WI38 (cell line): ENCODE measurements around the gene ARF3.

Source experiments
- H3K4me3 ChIP-seq: 2 replicates; pipeline ENCODE4 v1.5.1; 2011; ENCODE audit warnings: low read depth, mild to moderate bottlenecking, control low read depth, low read length
- TF ChIP-seq, protein P1 (sequence below): IDR thresholded peaks from 2 replicates; pipeline ENCODE4 v1.5.1; 2012; ENCODE audit warnings: low read depth, mild to moderate bottlenecking, control low read depth, low read length

The ARF3 gene

DNA sequence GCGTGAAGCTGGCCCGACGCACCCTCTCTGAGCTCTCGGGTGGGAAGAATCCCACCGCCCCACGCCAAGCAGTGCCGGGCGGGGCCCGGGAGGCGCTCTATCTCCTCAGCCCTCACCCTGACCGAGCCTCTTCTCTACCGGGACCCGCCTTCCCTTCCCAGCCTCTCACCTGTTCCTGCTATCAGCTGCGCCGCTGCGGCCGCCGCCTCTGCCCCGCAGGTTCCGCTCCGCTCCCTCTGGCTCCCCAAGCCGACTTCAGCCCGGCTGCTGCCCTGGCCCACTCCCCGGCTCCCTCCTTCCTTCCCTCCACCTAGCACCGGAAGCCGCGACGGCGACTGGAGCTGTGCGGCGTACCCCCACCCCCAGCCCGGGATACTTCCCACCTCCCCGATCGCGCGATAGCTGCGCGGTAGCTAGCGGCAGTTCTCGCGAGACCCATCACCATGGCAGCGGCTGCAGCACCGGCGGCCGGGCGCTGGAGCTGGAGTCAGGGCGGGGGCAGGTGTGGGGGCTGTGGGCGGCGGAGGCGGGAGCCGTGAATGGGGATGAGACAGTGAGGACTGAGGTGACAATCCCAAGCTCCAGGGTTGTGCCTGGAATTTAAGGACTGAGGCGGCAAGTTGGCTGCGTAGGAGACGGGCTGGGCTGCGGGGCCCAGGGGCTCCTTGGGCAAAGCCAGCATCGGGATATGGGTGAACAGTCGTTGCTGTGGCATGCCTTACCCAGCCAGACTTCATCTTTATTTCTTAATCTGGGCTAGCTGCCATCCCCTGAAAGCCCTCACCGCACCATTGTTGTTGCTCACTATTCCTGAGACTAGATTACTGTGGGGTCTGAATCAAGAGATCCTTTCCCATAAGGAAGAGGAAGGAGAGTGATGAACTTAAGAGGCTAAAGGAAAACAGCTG lies at the start of gene ARF3:
ARF3 (minus strand) TSS at position 347 of the 908 bp plus-strand sequence. CDS start 16,392 bp downstream, outside the sequence.
- H3K4me3 ChIP-seq, result peak within 1 kb of the TSS; percentile 81
- TF ChIP-seq, protein P1, sequence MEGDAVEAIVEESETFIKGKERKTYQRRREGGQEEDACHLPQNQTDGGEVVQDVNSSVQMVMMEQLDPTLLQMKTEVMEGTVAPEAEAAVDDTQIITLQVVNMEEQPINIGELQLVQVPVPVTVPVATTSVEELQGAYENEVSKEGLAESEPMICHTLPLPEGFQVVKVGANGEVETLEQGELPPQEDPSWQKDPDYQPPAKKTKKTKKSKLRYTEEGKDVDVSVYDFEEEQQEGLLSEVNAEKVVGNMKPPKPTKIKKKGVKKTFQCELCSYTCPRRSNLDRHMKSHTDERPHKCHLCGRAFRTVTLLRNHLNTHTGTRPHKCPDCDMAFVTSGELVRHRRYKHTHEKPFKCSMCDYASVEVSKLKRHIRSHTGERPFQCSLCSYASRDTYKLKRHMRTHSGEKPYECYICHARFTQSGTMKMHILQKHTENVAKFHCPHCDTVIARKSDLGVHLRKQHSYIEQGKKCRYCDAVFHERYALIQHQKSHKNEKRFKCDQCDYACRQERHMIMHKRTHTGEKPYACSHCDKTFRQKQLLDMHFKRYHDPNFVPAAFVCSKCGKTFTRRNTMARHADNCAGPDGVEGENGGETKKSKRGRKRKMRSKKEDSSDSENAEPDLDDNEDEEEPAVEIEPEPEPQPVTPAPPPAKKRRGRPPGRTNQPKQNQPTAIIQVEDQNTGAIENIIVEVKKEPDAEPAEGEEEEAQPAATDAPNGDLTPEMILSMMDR, result no peak

DNA sequence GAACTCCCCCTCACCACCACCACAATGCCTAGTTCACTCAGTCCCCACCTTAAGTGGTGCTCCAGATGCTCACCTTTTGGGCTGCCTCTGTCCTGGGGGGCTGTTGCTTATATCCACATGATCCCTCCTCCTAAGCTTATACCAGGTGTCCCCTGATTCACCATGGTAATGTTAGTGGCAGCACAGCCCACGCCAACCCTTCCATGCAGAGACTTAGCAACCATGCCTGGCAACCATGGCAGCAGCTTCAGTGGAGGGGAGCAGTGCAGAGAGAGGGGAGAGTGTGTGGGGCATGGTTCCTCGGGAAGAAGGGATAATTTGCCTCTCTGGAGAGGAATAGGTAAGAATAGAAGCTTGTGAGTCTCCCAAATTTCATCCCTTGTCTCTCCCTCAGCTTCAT lies 43.1 kb upstream of the ARF3 start:
- TF ChIP-seq, protein P1, result no peak
- H3K4me3 ChIP-seq, result no peak overlapping the region

DNA sequence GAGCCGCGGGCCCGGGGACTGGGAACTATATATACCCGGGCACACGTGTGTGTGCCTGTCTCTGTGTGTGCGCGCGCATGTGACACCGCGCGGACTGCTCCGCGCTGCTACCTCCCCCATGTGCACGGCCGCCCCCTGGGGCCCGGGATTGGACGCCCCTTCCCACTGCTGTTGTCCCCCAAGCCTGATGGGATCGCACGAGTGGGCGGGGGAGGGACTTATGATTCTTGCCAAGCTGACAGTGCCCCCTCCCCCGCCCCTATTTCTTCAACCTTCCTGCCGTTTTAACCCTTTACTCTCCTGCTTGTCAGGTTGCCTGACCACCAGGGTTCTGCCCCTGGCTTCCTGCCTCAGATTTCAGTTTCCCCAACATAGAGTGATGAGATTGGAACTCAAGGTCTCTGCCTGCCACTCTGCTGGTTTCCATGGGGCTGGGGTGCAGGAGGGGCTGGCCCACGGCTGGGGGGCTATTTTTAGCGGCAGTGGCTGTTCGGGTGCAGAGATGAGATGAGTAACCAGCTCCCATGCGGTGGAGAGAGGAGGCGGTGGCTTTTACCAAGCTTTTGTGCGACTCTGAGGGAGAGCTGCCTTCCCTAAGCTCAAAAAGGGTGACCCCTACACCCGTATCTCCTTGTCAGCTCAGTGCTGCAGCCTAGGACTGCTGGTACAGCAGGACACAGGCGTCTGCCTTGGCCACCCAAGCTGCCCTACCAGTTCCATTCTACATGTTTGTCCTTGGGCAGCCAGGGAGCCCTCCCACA lies 42.3 kb upstream of the ARF3 start, which contains the start of gene DDN:
DDN (minus strand) TSS at position 5 of the 761 bp plus-strand sequence. CDS start 88 bp downstream, outside the sequence.
- TF ChIP-seq, protein P1, result no peak
- H3K4me3 ChIP-seq, result peak within 1 kb of the TSS; percentile 41

DNA sequence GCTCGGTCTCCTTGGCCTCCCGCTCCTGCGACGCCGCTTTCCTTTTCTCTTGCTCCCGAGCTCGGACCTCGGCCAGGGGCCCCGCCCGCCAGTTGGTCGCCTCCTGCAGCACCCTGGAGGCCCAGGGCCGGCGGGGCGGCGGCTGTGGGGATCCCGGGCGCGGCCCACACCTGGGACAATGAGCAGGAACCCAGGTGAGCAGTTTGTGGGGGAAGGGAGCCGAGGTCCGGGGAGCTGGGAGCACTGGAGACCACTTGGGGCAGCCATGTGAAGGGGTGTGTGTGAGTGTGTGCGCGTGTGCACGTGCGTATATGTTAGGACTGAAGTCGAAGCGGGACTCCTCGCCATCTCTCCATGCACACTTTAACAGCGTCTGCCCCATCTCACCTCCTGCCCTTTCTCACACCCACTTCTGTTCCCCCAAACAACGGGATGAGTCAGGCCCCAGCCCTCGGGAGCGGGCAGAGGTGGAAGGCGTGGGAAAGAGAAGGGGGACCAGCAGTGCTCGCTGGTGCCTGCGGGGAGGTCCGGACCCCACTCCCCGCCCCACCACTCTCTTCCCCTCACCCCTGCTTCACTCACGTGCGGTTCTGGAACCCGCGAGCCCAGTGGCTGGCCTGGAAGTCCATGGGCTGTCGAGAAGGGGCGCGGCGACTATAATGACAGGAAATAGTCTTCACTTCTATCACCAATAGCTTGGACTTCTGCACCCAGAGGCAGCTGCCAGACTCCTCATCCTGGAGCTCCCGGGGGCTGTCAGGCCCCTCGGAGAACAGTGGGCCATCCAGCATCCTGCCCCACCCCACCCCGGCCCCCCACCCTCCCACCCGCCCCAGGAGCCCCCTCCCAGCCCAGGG lies 41.4 kb upstream of the ARF3 start:
- TF ChIP-seq, protein P1, result no peak

DNA sequence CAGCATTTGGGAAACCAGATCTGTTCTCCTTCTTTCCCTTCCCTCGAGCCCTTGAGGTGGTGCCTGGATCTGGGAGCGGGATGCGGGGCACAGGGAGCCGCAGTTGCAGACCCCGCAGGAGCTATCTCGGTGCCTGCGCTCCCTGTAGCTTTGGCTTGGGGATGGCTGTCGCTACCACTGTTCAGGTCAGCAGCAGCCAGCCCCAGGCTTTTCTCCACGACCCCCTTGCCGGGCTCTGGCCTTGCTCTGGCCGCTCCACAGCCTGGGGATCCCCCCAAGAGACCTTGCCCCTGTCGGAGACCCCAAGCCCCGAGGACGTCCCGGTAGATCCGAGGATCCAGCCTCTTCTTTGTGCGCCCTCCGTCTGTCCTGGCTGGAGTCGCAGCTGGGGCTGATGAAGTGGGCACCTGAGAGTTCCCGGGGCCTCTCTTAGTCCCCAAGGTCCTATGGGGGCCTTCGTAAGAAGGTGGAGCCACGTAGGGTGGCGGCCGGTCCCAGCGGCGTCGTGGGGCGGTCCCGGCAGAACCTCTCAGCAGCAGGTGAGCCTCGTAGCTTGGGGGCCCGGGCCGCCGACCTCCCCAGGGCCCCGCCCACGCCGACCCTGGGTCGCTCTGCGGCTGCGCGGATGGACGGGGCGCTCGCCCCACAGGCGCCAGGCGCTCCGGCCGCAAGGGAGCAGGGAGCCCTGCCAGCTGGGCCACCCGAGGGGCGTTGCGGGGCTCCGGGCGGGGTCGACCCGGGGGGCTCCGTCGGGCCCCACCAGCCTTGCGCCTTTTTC lies 40.6 kb upstream of the ARF3 start:
- TF ChIP-seq, protein P1, result no peak
- H3K4me3 ChIP-seq, result peak overlapping the region; percentile 39

More for the DNA sequence above, 41.4 kb upstream of the ARF3 start:
- H3K4me3 ChIP-seq, result peak overlapping the region; percentile 39

DNA sequence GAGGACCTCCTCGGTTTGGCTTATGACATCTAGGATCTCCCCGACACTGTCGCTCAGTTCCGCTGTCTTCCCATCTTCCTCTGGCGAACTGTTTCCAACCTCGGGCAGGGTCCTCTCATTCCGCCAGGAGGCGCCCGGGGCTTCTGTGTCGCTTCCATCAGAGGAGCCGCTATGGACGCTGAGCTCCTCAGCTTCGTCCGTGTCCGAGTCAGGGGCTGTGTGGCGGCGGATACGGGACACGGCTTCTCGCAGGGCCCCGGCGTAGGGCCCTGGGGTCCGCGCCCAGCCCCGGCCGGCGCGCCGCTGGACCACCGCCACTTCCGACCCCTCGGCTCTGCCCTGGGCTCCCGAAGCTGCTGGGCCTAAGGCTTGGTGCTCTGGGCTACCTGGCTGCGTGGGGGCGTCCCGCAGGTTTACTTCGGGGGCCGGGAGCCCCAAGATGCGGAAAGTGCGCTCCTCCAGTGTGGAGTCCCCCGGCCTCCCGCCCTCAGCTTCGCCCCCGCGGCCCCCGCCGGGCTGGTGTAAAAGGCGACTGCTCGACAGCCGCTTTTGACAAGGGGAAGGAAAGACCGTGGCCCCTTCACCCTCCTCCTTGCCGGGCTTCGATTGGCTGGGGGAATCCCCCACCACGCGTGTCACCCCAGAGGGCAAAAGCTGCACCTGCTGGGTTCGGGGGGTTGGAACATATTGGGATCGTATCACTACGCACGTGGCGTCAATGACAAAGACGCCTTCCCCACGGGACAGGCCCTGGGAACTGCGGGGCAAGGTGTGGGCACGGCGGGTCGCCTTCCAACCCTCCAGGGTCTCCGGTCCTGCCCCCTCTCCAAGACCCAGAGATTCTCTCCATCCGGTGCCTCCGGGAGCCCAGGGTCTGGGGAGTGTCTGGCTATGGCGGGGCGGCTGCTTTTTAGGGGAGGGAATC lies 39.8 kb upstream of the ARF3 start:
- H3K4me3 ChIP-seq, result peak overlapping the region; percentile 44
- TF ChIP-seq, protein P1, result peak; percentile 86
